ENCODE results near the gene KDM4C.

DNA sequence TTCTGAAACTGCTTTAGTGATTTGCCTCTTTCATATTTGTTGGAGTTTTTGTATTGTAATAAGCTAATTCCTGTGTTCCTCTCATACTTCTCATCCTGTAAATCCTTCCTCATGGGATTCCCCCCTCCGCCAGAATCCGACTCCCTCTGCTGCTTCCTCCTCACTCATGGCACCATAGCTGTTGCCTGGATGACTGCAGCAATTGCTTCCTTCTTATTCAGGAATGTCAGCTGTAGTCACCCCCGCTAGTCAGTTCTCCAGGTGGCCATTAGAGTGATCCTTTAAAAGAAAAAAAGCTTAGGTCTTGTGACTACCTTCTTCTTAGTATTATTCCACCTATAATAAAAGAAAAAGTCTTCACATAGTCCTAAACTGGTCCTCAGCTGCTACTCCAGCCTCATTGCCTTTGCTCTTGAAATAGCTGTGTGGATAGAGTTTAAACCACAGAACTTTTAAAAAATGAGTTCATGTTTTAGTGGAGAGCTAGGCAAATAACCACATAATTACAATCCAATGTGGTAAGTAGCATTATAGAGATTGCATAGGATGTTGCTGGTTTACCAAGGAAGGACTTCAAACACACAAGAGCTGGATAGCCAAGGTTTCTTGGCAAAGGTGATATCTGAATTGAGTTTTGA, 227.3 kb downstream of the KDM4C start:
- TF ChIP-seq, protein P1, sequence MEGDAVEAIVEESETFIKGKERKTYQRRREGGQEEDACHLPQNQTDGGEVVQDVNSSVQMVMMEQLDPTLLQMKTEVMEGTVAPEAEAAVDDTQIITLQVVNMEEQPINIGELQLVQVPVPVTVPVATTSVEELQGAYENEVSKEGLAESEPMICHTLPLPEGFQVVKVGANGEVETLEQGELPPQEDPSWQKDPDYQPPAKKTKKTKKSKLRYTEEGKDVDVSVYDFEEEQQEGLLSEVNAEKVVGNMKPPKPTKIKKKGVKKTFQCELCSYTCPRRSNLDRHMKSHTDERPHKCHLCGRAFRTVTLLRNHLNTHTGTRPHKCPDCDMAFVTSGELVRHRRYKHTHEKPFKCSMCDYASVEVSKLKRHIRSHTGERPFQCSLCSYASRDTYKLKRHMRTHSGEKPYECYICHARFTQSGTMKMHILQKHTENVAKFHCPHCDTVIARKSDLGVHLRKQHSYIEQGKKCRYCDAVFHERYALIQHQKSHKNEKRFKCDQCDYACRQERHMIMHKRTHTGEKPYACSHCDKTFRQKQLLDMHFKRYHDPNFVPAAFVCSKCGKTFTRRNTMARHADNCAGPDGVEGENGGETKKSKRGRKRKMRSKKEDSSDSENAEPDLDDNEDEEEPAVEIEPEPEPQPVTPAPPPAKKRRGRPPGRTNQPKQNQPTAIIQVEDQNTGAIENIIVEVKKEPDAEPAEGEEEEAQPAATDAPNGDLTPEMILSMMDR (IDR thresholded peaks at IDR 0.05): no peak
- no peak for TF ChIP-seq POLR2A (IDR thresholded peaks at IDR 0.05)
